ENCODE data around the gene PRKAR1B.

PRKAR1B gene

GRCh38 chr7:501526-501925 lies 225.6 kb downstream of the PRKAR1B start:
- H3K4me3 ChIP-seq (ENCODE audit: low read depth, low read length) = no peak overlapping the region
- no peak for TF ChIP-seq CTCF (conservative IDR thresholded peaks at IDR 0.05; ENCODE audit: low read depth, low read length)
- DNase-seq (ENCODE audit: low read depth) = no peak

- DNase-seq (ENCODE audit: low read depth) = no peak
- no peak for TF ChIP-seq CTCF (conservative IDR thresholded peaks at IDR 0.05; ENCODE audit: low read depth, low read length)
- H3K4me3 ChIP-seq (ENCODE audit: low read depth, low read length) = no peak overlapping the region
Measured at GRCh38 chr7:500521-501420, 226.3 kb downstream of the PRKAR1B start.

- no peak overlapping the region for H3K4me3 ChIP-seq (ENCODE audit: low read depth, low read length)
- no peak for DNase-seq (ENCODE audit: low read depth)
- no peak for TF ChIP-seq CTCF (conservative IDR thresholded peaks at IDR 0.05; ENCODE audit: low read depth, low read length)
Measured at GRCh38 chr7:499853-500485, 227.1 kb downstream of the PRKAR1B start.
